C4-2B (cell line): Measurements from ENCODE around the gene PDK2.

Source experiments
- ZFX ChIP-seq: fragments of 450-650 bp; IDR thresholded peaks from 2 replicates; pipeline ENCODE4 v1.6.1; 2017
- TF ChIP-seq, protein P1 (sequence below): fragments of 450-650 bp; conservative IDR thresholded peaks from 2 replicates; pipeline ENCODE4 v1.5.1; 2017; ENCODE audit warnings: mild to moderate bottlenecking

DNA sequence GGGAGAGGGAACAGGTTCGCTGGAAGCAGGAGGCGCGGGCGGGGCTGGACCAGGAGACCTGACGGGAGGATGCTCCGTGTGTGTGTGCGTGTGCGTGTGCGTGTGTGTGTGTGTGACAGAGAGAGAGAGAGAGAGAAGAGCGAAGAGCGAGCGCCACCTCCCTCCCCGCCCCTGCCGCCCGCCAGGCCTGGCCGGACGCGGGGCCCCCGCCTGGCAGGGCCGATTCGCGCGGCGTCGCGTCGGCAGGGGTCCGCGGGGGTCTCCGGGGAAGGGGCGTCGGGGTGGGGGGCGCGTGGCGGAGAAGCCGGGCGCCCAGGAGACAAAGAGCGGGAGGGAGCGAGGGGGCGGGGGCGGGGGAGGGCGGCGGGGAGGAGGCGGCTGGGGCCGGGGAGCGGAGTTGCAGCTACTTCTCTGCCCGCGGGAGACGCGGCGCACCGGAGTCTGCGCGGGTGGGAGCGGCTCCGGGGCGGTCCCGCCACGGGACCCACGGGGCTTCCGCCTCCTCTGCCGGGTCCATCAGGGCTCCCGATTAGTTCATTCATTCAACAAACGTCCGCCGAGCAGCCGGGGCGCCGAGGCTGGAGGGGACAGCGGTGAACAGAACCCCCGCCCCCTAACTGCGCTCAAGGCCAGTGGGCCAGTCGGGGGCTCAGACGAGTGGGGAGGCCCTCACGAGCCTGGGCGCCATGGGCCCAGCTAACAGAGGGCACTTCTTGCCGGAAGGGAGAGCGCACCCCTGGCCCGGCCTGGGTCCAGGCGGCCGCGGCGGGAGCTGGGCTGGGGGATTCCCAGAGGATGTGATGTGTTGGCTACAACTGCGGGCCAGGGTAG, 34.8 kb downstream of the PDK2 start, which contains the start of gene SAMD14:
- TF ChIP-seq, protein P1, sequence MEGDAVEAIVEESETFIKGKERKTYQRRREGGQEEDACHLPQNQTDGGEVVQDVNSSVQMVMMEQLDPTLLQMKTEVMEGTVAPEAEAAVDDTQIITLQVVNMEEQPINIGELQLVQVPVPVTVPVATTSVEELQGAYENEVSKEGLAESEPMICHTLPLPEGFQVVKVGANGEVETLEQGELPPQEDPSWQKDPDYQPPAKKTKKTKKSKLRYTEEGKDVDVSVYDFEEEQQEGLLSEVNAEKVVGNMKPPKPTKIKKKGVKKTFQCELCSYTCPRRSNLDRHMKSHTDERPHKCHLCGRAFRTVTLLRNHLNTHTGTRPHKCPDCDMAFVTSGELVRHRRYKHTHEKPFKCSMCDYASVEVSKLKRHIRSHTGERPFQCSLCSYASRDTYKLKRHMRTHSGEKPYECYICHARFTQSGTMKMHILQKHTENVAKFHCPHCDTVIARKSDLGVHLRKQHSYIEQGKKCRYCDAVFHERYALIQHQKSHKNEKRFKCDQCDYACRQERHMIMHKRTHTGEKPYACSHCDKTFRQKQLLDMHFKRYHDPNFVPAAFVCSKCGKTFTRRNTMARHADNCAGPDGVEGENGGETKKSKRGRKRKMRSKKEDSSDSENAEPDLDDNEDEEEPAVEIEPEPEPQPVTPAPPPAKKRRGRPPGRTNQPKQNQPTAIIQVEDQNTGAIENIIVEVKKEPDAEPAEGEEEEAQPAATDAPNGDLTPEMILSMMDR: no peak
- no peak for TF ChIP-seq ZFX
